Heart left ventricle (tissue), 16 donors: ENCODE data around the gene TM9SF4. TPM values are rescaled to one million over a fixed set of nuclear protein-coding genes. Genes with fewer than 3 reads are reported as not detected.

Source experiments
- ATAC-seq, 4 donors: fragments of 200-7000 bp; cut with Tn5 transposase; one replicate each; pipeline ENCODE4 v1.9.1; 2020 to 2022; ENCODE audit warnings: moderate library complexity in 4 of 4, mild to moderate bottlenecking in 3 of 4, moderate number of reproducible peaks in 1 of 4
- DNase-seq, 5 donors: peaks; one replicate each; pipeline ENCODE4 v3.0.0-alpha.2; 2020
- H3K27ac ChIP-seq, 12 donors: fragments of 200-600 bp; sonication (generic) in 4 of 12; one replicate each; pipeline versions ENCODE4 v1.5.0 to v1.8.0; 2016 to 2022; ENCODE audit warnings: mild to moderate bottlenecking in 2 of 12
- H3K27me3 ChIP-seq, 9 donors: fragments of 200-600 bp; sonication (generic) in 2 of 9; one replicate each; pipeline versions ENCODE4 v1.5.1 to v1.8.0; 2016 to 2022; ENCODE audit warnings: mild to moderate bottlenecking in 3 of 9
- H3K36me3 ChIP-seq, 9 donors: fragments of 200-600 bp; sonication (generic) in 2 of 9; one replicate each; pipeline versions ENCODE4 v1.5.0 to v1.8.0; 2018 to 2022; ENCODE audit warnings: mild to moderate bottlenecking in 2 of 9
- H3K4me1 ChIP-seq, 12 donors: fragments of 200-600 bp; sonication (generic) in 4 of 12; one replicate each; pipeline versions ENCODE4 v1.5.0 to v1.8.0; 2016 to 2022; ENCODE audit warnings: mild to moderate bottlenecking in 3 of 12
- H3K4me3 ChIP-seq, 12 donors: fragments of 200-600 bp; sonication (generic) in 4 of 12; one replicate each; pipeline versions ENCODE4 v1.5.0 to v1.8.0; 2017 to 2022; ENCODE audit warnings: mild to moderate bottlenecking in 9 of 12, moderate library complexity in 4 of 12
- H3K9me3 ChIP-seq, 12 donors: fragments of 200-600 bp; sonication (generic) in 4 of 12; one replicate each; pipeline versions ENCODE4 v1.5.0 to v1.8.0; 2016 to 2022; ENCODE audit warnings: mild to moderate bottlenecking in 1 of 12
- POLR2A ChIP-seq, 2 donors: fragments of 450-650 bp; IDR thresholded peaks; one replicate each; pipeline ENCODE4 v1.6.1; 2017; ENCODE audit warnings: antibody characterized with exemption in 2 of 2, mild to moderate bottlenecking in 2 of 2, moderate library complexity in 2 of 2
- WGBS, 4 donors: extraction: QIAGEN DNeasy Blood & Tissue Kit in 2 of 4; methylation state at CpG; one replicate each; pipeline versions ENCODE4 v1.1.5 to v1.1.7; 2013 to 2018; 5-methylcytosine and 5-hydroxymethylcytosine counted together
- intact Hi-C, 10 donors: fragments of 100-400 bp; cut with DNase I; formaldehyde crosslinking; loops; one replicate each; pipeline versions ENCODE4 v1.11.1 to v1.14.2; 2022
- polyA plus RNA-seq, 2 donors: library from polyadenylated mRNA; stranded (reverse); fragments of 200-250 nt; gene quantifications; one replicate each; pipeline ENCODE4 v1.2.3, GENCODE V29; 2013
- total RNA-seq, 9 donors: library from RNA; depleted of rRNA in 2 of 9; stranded (reverse); fragments of >200 nt in 2 of 9; fragmentation: NEBNext Ultra II Directional in 3 of 9; extraction: Animal tissue kit (Norgen Biotek cat#: 25700) in 3 of 9; gene quantifications; one replicate each; pipeline versions ENCODE4 v1.1.0 to v1.2.4, GENCODE V29; 2016 to 2023
- TF ChIP-seq, protein P1 (sequence below), 12 donors: fragments of 200-600 bp; sonication (generic) in 4 of 12; IDR thresholded peaks; one replicate each; pipeline versions ENCODE4 v1.5.0 to v1.8.0; 2018 to 2022; ENCODE audit warnings: antibody characterized with exemption in 12 of 12, mild to moderate bottlenecking in 5 of 12
- donor health status: ischemic (EF 13 %, LVEDD 7.1; RV severe dilation, severe dysfunction).
- donor health status: healthy with polysubstance abuse.
- donor health status: DM: no; HTN: yes; CAD: no.
- donor health status: DM: no; HTN: no; CAD: no.
- donor health status: ischemic (EF 25% LVEDD 6.9; RV normal size, moderate dysfunction).
- donor health status: ischemic (EF 25% LVEDD 5.7; RV mildly dilated, moderate dysfunction).
- donor health status: healthy.
- donor health status: DM: yes; HTN: yes; CAD: no.
- donor health status: ischemic (EF 35%, LVEDD 5.7; RV mildly dilated, moderate dysfunction).
- donor health status: nonischemic (EF 11% LVEDD 7.7; RV severe dilation, severe dysfunction).
- donor health status: DM: yes; HTN: yes; CAD: no.
- donor health status: PGD.
- donor health status: ischemic (EF 29% LVEDD 5.4; RV normal size, mild dysfunction).
- donor health status: nonischemic (EF 23%, LVEDD 6.1; RV moderate dilation, normal function).

Gene TM9SF4
- total and polyA plus RNA-seq, 11 donors: 15.7 to 37.9 (median 28.8) TPM

DNA sequence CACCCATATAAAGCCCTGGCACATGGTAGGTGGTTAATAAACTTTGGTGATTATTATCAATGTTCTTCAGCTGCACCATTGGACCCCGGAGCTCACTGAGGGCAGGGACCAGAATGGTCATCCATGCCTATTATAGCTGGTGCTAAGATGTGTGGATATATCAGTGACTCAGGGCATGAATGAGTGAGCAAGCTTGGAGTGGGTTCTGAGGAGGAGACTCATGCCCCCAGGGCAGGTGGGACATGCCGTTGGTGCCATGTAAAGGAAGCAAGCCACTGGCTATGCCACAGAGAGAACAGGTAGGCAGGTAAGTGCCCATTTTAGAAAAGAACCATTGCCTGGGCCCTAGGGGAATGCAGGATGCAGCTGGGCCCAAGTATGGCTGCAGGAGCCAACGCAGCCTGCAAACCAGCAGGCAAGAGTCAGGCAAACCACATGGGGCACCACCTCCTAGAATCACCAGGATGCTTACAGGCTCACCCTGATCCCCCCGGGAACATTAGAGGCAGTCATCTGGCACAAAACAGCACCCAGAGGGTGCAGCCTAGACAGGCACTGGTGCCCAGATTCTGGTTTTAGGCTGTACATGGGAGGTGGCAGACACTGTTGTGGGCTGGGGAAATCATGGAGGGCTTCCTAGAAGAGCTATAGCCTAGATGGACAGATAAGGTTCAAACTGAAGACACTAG lies 74.6 kb downstream of the TM9SF4 start:
- intact Hi-C loops: no loop called here
- Histone ChIP-seq H3K27ac (no peak overlapping the region), H3K27me3 (no peaks in the 10 kb centered on the region), H3K36me3 (peaks cover 0 to 3% (median 0%) of the 10 kb centered on the region in 9 donors), H3K9me3 (no peaks in the 10 kb centered on the region), H3K4me1 (peaks cover 0 to 12% (median 6%) of the 10 kb centered on the region in 12 donors), H3K4me3 (no peak overlapping the region)
- ATAC-seq (no peak), DNase-seq (no peak)
- no peak for TF ChIP-seq POLR2A (IDR thresholded peaks at IDR 0.05)
- TF ChIP-seq, protein P1, sequence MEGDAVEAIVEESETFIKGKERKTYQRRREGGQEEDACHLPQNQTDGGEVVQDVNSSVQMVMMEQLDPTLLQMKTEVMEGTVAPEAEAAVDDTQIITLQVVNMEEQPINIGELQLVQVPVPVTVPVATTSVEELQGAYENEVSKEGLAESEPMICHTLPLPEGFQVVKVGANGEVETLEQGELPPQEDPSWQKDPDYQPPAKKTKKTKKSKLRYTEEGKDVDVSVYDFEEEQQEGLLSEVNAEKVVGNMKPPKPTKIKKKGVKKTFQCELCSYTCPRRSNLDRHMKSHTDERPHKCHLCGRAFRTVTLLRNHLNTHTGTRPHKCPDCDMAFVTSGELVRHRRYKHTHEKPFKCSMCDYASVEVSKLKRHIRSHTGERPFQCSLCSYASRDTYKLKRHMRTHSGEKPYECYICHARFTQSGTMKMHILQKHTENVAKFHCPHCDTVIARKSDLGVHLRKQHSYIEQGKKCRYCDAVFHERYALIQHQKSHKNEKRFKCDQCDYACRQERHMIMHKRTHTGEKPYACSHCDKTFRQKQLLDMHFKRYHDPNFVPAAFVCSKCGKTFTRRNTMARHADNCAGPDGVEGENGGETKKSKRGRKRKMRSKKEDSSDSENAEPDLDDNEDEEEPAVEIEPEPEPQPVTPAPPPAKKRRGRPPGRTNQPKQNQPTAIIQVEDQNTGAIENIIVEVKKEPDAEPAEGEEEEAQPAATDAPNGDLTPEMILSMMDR (IDR thresholded peaks at IDR 0.05): no peak
- 88 to 96% (median 92%) methylated on average over 3 to 4 of the region's 4 CpGs for WGBS, 4 donors

DNA sequence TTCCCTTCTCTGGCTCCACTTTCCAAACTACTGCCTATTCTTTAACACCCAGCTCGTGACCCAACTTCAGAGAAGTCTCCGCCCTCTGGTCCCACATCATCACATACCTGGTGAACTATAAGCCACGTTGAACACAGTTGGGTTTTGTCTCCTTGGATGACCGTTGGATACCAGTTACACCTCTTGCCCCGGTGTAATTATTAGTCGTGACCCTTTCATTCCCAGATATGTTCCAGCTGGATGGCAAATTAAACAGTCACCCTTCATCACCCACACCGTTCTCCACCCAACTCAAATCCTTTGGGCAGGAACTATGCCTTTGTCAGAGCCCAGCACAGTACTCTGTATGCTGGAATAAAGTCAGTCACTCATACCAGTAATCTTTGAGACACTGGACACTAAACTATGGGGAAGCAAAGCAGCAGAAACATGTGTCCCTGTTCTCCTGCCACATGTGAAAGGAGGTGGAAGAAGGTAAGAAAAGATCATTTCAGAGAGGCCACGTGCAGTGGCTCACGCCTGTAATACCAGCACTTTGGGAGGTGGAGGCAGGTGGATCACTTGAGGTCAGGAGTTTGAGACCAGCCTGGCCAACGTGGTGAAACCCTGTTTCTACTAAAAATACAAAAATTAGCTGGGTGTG lies 75.6 kb downstream of the TM9SF4 start:
- no peak overlapping the region for H3K27ac ChIP-seq
- H3K27me3 ChIP-seq: no peaks in the 10 kb centered on the region
- peaks cover 0 to 19% (median 13%) of the 10 kb centered on the region in 12 donors for H3K4me1 ChIP-seq
- TF ChIP-seq, protein P1 (IDR thresholded peaks at IDR 0.05): no peak
- no peak for TF ChIP-seq POLR2A (IDR thresholded peaks at IDR 0.05)
- no peaks in the 10 kb centered on the region for H3K9me3 ChIP-seq
- intact Hi-C loops: no loop called here
- H3K4me3 ChIP-seq: no peak overlapping the region
- H3K36me3 ChIP-seq: peaks cover 0 to 3% (median 0%) of the 10 kb centered on the region in 9 donors
- ATAC-seq: no peak
- 78 to 87% (median 79%) methylated on average over 10 of the region's 10 CpGs for WGBS, 4 donors
- DNase-seq: no peak

DNA sequence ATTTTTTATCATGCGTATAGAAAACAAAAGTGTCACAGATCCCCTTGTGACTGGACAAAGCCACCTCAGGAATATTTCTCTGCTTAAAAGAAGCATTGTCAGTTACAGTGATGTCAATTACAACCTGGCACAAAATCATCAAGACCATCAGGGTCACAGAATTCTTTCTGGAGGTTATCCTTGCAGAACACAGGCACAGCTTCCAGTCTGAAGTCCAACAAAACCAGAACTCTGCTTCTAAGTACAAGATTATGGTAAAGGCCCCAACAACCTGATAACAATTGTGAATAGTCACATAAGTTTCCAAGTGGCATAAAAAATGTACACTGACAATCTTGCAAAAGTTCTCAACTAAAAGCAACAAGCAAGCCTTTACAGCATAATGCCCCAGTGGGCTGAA lies 77.0 kb downstream of the TM9SF4 start:
- DNase-seq: no peak
- Histone ChIP-seq H3K27me3 (no peaks in the 10 kb centered on the region), H3K4me3 (no peak overlapping the region), H3K36me3 (peaks cover 0 to 3% (median 0%) of the 10 kb centered on the region in 9 donors), H3K9me3 (no peaks in the 10 kb centered on the region), H3K27ac (no peak overlapping the region), H3K4me1 (peaks cover 0 to 27% (median 19%) of the 10 kb centered on the region in 12 donors)
- no peak for TF ChIP-seq POLR2A (IDR thresholded peaks at IDR 0.05)
- TF ChIP-seq, protein P1 (IDR thresholded peaks at IDR 0.05): no peak
- 89 to 100% (median 92%) methylated on average over 1 of the region's 1 CpG for WGBS, 4 donors
- no peak for ATAC-seq
- intact Hi-C loops: no loop called here

DNA sequence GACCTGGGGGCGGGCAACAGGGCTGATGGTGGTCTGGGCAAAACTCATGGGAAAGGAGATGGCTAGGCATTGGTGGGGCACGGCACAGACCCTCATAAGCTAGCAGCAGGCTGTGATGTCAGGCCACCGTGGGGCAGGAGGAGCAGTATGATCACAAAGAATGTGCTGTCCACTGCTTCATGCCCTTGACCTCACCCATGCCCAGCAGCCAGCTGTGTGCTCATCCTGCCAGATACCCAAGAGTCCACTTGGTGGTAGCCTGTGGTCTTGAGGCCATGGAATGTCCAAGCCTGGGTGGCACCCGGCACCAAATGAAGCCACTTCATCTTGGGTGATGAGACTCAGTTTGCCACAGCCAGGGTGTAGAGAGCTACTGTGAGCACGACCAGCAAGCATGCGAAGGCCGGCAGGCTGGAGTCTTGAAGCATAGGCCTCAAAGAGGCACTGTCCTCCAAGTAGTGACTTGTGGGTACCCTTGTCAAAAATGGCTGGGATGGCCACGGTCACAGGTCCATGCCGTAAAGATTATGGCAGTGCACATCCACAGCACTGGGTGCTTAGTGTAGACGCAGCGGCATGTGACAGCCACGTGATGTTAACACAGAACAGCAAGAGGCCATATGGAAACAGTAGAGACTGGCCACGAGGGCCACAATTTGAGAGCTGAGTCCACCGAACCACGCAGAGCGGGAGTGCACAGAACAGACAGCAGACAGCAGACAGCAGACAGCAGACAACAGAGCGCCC lies 79.0 kb downstream of the TM9SF4 start:
- WGBS, 4 donors: 95 to 98% (median 96%) methylated on average over 16 to 17 of the region's 17 CpGs
- TF ChIP-seq POLR2A (IDR thresholded peaks at IDR 0.05): no peak
- TF ChIP-seq, protein P1 (IDR thresholded peaks at IDR 0.05): no peak
- peaks cover 0 to 3% (median 0%) of the 10 kb centered on the region in 9 donors for H3K36me3 ChIP-seq
- ATAC-seq (no peak), DNase-seq (no peak)
- peak overlapping the region in 4 of 12 donors; percentile 73 to 86 (median 76) for H3K4me3 ChIP-seq
- H3K27me3 ChIP-seq: no peaks in the 10 kb centered on the region
- no peaks in the 10 kb centered on the region for H3K9me3 ChIP-seq
- intact Hi-C loops: no loop called here
- H3K4me1 ChIP-seq: peaks cover 0 to 47% (median 30%) of the 10 kb centered on the region in 12 donors
- H3K27ac ChIP-seq: no peak overlapping the region
